HG03060 (cell line): ENCODE results near the gene AGTRAP.

Experiments
- ATAC-seq: cut with Tn5 transposase; IDR thresholded peaks from one replicate; pipeline ENCODE4 v1.9.1; 2021; ENCODE audit warnings: low read depth, moderate number of reproducible peaks; ENCODE audit not compliant: unreplicated experiment

Gene AGTRAP

DNA sequence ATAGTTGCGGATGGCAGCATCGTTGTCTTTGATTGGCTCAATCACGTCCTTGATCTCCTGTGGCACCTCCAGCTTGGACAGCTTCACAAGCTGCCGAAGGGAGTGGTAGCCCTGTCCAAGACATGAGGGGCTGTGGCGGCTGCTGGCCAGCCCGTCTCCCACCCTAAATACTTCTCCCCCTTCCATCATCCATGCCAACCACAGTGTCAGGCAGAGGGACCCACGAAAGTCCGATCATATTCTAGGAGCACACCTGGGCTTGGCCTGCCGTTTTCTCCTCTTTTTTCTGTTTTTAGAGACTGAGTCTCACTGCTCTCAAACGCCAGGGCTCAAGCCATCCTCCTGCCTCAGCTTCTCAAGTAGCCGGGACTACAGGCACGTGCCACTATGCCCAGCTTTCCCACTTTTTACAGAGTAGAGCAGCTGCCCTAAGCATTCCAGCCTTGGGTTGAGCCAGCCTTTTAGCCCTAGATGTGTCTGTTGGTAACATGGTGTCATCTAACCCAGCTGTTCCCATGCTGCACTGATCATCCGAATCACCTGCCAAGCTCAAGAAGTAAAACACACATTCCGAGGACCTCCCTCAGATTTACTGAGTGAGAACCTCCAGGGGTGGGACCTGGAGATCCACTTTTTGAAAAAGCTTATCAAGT lies 59.4 kb downstream of the AGTRAP start:
- ATAC-seq, result no peak

DNA sequence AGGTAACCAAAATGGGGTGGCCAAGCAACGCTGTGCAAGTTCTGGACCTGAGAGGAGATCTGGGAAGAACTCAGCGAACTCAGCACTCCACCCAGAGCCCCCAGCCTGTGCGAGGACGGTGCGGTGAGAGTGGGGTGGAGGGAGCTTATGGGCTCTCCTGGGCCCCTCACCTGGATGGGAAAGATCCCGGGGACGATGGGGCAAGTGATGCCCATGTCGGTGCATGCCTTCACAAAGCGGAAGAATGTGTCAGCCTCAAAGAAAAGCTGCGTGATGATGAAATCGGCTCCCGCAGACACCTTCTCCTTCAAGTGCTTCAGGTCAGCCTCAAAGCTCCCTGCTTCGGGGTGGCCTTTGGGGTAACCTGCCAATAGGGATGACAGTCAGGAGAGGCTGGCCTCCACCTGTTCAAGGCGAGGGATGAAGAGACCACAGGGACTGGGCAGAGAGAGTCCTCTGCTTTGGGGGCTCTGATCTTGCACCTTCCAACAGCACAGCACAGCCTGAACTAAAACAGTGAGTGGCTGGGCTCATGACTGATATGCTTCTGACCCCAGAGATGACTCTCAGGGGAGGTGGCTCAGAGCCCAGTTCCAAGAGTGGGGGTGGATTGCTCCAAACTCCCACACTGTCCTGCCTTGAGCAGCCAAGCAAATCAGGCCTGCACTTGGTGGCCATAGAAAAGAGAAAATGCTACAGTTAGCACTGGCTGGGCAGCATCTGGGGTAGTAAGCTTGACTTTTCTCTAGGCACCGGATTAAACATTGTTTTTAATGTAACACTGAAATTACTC lies 60.3 kb downstream of the AGTRAP start:
- no peak for ATAC-seq

DNA sequence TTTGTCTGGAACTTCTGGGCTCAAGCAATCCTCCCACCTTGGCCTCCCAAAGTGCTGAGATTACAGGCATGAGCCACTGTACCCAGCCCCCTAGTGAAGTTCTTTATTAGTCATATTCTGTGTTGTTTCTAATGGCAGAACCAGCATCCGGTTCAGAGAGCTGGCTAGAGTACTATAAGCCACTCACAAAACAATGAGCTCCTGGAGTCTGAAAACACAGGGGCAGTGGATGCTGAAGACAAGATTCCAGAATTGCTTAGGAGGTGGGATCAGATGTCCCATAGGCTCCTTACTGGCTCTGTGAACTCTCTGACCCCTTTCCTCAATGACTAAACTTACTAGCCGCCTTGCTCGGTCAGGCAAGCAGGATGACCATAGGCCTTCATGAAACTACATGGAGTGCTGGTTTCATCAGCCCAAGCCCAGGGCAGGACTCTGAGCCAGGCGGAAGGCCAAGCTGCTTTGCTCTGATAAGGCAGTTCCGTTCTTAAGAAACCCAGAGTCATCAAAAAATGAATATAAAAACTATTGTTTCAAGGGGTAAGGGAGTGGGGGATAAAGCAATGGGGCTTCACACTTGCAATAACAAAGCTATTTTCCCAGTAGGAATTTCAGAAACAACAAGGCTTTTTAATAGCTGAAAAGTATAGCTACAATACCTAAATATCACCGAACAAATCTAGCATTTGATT lies 61.7 kb downstream of the AGTRAP start:
- no peak for ATAC-seq

DNA sequence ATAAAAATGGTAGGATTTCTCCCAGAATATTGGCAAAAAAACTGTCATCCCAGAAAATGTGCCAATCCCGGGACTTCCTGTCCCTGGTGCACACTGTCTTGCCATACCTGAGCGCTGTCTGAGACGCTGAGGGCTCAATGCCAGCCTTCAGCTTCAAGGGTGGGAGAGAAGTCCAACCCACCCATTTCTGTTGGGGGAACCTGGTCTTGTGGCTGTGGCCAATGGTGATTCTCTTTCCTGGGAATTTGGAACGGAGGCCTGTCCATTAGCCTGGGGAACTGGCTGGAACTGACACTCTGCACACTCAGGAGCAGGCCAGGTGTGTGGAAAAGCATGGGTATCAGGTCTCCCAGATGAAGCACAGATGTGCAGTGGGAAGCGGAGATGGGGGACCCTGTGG lies 63.2 kb downstream of the AGTRAP start:
- ATAC-seq, result no peak

DNA sequence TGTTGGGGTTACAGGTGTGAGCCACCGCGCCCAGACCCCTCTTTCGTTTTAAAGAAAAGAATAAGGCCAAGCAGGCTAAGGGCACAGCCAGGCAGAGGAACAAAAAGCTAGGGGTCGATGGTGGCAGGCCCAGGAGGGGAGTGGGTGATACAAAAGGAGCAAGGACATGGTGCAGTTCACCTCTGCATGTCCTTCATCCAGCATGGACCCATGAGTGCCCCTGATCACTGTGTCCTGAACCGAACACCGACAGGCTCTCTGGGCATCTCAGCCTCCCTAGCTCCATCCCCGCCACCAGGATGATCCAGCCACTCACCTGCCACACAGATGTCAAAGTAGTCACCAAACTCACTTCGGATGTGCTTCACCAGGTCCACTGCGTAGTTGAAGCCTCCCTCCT lies 64.0 kb downstream of the AGTRAP start:
- no peak for ATAC-seq

DNA sequence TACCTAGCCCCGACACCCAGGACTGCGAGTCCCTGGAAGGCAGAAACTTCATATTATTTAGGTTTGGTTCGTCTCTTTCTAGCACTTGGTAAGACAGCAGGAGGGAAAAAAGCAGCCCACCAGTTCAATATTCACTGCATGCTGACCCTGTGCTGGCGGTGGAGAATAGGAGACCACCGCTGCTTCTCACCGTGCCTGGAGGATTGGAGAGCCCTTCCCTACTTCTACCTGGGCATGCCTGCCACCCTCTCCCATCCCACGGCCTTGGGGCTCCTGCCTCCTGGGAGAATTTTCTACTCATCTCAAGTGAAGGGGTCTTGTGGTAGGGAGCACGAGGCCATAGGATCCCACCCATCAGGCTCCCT lies 64.4 kb downstream of the AGTRAP start:
- ATAC-seq, result no peak
